Uterus (tissue), 2 donors: ENCODE results near the gene ATP7B.

Experiments
- CTCF ChIP-seq, 4 experiments: fragments of 200-600 bp in 2 of 4; fragments of 450-650 bp in 2 of 4; sonication (generic) in 2 of 4; IDR thresholded peaks; one replicate each; pipeline ENCODE4 v1.5.1; 2016 to 2019; ENCODE audit warnings: antibody characterized with exemption in 4 of 4, mild to moderate bottlenecking in 2 of 4, moderate library complexity in 1 of 4
- POLR2A ChIP-seq, 2 donors: fragments of 450-650 bp; IDR thresholded peaks; one replicate each; pipeline ENCODE4 v1.6.1; 2016; ENCODE audit warnings: antibody characterized with exemption in 2 of 2, mild to moderate bottlenecking in 1 of 2, moderate library complexity in 1 of 2

DNA sequence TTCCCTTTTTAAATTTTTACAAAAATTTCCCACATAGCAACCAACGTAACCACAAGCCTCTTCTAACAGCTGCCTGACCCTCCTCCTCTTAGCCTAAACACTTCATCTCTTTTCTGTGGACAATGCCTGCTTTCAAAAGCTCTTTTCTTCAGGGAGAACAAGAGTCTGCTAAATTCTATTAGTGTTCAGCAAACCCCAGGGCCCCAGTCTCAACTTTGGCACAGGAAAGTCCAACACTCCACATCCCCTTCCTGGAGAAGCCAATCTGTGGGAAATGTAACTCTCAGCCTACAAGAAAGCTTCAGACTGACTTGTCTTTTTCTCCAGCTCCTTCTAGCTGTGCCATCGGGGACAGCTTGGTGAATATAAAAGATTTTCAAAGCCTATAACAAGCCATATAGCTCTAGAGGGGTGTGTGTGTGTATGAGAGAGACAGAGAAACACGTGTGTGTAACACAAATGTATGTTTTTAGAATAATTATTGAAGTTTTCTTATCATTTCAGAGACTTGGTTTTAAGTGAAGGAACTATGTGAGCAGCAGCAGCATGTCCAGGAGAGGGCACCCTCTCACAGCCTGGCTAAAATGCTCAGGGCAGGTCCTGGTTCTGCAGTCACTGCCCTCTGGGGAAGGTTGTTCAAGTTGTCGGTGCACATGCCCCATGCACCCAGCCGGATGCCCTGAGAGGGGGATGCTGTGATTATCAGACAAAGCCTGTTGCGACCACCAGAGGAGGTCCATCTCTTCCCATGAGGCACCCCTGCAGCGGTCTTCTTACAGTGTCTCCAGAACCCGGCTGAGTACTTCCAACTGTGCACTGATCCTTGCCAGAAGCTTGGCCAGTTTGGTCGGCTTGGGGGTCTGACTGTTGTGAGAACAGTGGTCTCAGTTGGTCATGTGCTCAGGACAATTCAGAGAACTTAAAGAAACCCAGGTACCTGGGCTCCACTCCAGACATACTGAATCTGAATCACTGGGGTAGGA is 115.1 kb downstream of the ATP7B start:
- TF ChIP-seq POLR2A (IDR thresholded peaks at IDR 0.05) (no peak), CTCF (IDR thresholded peaks at IDR 0.05) (peak; percentile 33 to 42 (median 34))
